Neural cell (in vitro differentiated cells): ENCODE data around the gene ANKRD40CL. TPM values are rescaled to one million over a fixed set of nuclear protein-coding genes. Genes with fewer than 3 reads are reported as not detected.

Experiments
- H2AFZ ChIP-seq: fragments of 200-600, 300-800 bp; sonication (generic), shearing (Covaris generic); 2 replicates; pipeline ENCODE4 v1.6.0; 2014; ENCODE audit warnings: low read depth, mild to moderate bottlenecking, antibody characterized with exemption, low read length, moderate library complexity
- H3F3A ChIP-seq: fragments of 200-600 bp; shearing (Covaris generic); 2 replicates; pipeline ENCODE4 v1.6.1; 2016; ENCODE audit warnings: mild to moderate bottlenecking, moderate library complexity, mixed read lengths, antibody characterized with exemption, low read length; ENCODE audit not compliant: insufficient read depth, poor library complexity, severe bottlenecking
- H3K27ac ChIP-seq: fragments of 200-600, 300-800 bp; sonication (generic), shearing (Covaris generic); 2 replicates; pipeline ENCODE4 v1.5.1; 2014; ENCODE audit warnings: mild to moderate bottlenecking, low read length, moderate library complexity
- H3K27me3 ChIP-seq: fragments of 300-800, 200-600 bp; sonication (generic), shearing (Covaris generic); 2 replicates; pipeline ENCODE4 v1.6.0; 2014; ENCODE audit warnings: mild to moderate bottlenecking, low read depth, low read length, moderate library complexity; ENCODE audit not compliant: insufficient read depth
- H3K36me3 ChIP-seq: fragments of 300-800, 200-600 bp; sonication (generic), shearing (Covaris generic); 2 replicates; pipeline ENCODE4 v1.5.1; 2014; ENCODE audit warnings: mild to moderate bottlenecking, antibody characterized with exemption, low read length, moderate library complexity; ENCODE audit not compliant: insufficient read depth
- H3K4me2 ChIP-seq: fragments of 300-800, 200-600 bp; sonication (generic), shearing (Covaris generic); 2 replicates; pipeline ENCODE4 v1.6.0; 2014; ENCODE audit warnings: mild to moderate bottlenecking, low read length
- H3K4me3 ChIP-seq: fragments of 300-800, 200-600 bp; sonication (generic), shearing (Covaris generic); 2 replicates; pipeline ENCODE4 v1.5.1; 2014; ENCODE audit warnings: mild to moderate bottlenecking, low read length, moderate library complexity
- H3K79me2 ChIP-seq: fragments of 200-600 bp; shearing (Covaris generic); replicated peaks from 2 replicates; pipeline ENCODE4 v1.6.0; 2014; ENCODE audit warnings: mild to moderate bottlenecking, low read length, moderate library complexity; ENCODE audit not compliant: insufficient read depth
- H3K9ac ChIP-seq: fragments of 300-800, 200-600 bp; sonication (generic), shearing (Covaris generic); 2 replicates; pipeline ENCODE4 v1.6.1; 2016; ENCODE audit warnings: mild to moderate bottlenecking, low read length, mixed read lengths
- H3K9me2 ChIP-seq: fragments of 200-600 bp; shearing (Covaris generic); 2 replicates; pipeline ENCODE4 v1.6.1; 2016; ENCODE audit warnings: mild to moderate bottlenecking, low read length, mixed read lengths; ENCODE audit not compliant: insufficient read depth
- H3K9me3 ChIP-seq: fragments of 200-600, 300-800 bp; sonication (generic), shearing (Covaris generic); 2 replicates; pipeline ENCODE4 v1.6.1; 2016; ENCODE audit warnings: mild to moderate bottlenecking, mixed run types, low read length, moderate library complexity, mixed read lengths
- H4K20me1 ChIP-seq: fragments of 200-600 bp; shearing (Covaris generic); 2 replicates; pipeline ENCODE4 v1.6.1; 2016; ENCODE audit warnings: mild to moderate bottlenecking, mixed run types; ENCODE audit not compliant: insufficient read depth
- EP300 ChIP-seq: fragments of 450-650 bp; conservative IDR thresholded peaks from 2 replicates; pipeline ENCODE4 v1.6.1; 2014; ENCODE audit warnings: antibody characterized with exemption, mild to moderate bottlenecking, moderate library complexity; ENCODE audit not compliant: poor library complexity, severe bottlenecking
- EZH2 ChIP-seq: fragments of 200-600, 300-800 bp; shearing (Covaris generic), sonication (generic); IDR thresholded peaks from 2 replicates; pipeline ENCODE4 v1.6.1; 2014; ENCODE audit warnings: antibody characterized with exemption, low read length, borderline replicate concordance, mild to moderate bottlenecking; ENCODE audit not compliant: insufficient read depth, poor library complexity, severe bottlenecking
- MXI1 ChIP-seq: fragments of 450-650 bp; conservative IDR thresholded peaks from 2 replicates; pipeline ENCODE4 v1.6.1; 2014; ENCODE audit warnings: antibody characterized with exemption, mild to moderate bottlenecking; ENCODE audit not compliant: poor library complexity, severe bottlenecking
- POLR2AphosphoS5 ChIP-seq: IDR thresholded peaks from 2 replicates; pipeline ENCODE4 v1.6.1; 2012
- RAD21 ChIP-seq: fragments of 450-650 bp; conservative IDR thresholded peaks from 2 replicates; pipeline ENCODE4 v1.6.1; 2014; ENCODE audit warnings: antibody characterized with exemption, mild to moderate bottlenecking, moderate library complexity
- REST ChIP-seq: IDR thresholded peaks from 2 replicates; pipeline ENCODE4 v1.6.1; 2012; ENCODE audit warnings: borderline replicate concordance
- SMC3 ChIP-seq: fragments of 450-650 bp; conservative IDR thresholded peaks from 2 replicates; pipeline ENCODE4 v1.6.1; 2014; ENCODE audit warnings: antibody characterized with exemption, mild to moderate bottlenecking, moderate library complexity; ENCODE audit not compliant: poor library complexity
- TAF1 ChIP-seq: IDR thresholded peaks from 2 replicates; pipeline ENCODE4 v1.6.1; 2012; ENCODE audit warnings: low read depth
- polyA plus RNA-seq: library from polyadenylated mRNA; depleted of rRNA; stranded (reverse); fragments of >200 nt; gene quantifications from 2 replicates; pipeline ENCODE4 v1.2.3, GENCODE V29; 2014
- TF ChIP-seq, protein P1 (sequence below): fragments of 450-650 bp; IDR thresholded peaks from 2 replicates; pipeline ENCODE4 v1.5.1; 2014; ENCODE audit warnings: antibody characterized with exemption, mild to moderate bottlenecking, moderate library complexity; ENCODE audit not compliant: poor library complexity, severe bottlenecking

ANKRD40CL gene
- polyA plus RNA-seq, 1 donor from 2014 or later = not detected

- no peaks in the 10 kb centered on the region for H3K27me3 ChIP-seq
- no peak overlapping the region for H2AFZ ChIP-seq
- no peak overlapping the region for H3K4me2 ChIP-seq
- no peaks in the 10 kb centered on the region for H3K9me3 ChIP-seq
- TF ChIP-seq SMC3 = no peak
- TF ChIP-seq TAF1 = no peak
- no peak for TF ChIP-seq RAD21
- no peak for TF ChIP-seq REST
- TF ChIP-seq, protein P1, sequence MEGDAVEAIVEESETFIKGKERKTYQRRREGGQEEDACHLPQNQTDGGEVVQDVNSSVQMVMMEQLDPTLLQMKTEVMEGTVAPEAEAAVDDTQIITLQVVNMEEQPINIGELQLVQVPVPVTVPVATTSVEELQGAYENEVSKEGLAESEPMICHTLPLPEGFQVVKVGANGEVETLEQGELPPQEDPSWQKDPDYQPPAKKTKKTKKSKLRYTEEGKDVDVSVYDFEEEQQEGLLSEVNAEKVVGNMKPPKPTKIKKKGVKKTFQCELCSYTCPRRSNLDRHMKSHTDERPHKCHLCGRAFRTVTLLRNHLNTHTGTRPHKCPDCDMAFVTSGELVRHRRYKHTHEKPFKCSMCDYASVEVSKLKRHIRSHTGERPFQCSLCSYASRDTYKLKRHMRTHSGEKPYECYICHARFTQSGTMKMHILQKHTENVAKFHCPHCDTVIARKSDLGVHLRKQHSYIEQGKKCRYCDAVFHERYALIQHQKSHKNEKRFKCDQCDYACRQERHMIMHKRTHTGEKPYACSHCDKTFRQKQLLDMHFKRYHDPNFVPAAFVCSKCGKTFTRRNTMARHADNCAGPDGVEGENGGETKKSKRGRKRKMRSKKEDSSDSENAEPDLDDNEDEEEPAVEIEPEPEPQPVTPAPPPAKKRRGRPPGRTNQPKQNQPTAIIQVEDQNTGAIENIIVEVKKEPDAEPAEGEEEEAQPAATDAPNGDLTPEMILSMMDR = no peak
- TF ChIP-seq EZH2 = no peak
- TF ChIP-seq MXI1 = no peak
- TF ChIP-seq EP300 = no peak
- TF ChIP-seq POLR2AphosphoS5 = no peak
- no peak overlapping the region for H3K4me3 ChIP-seq
- no peak overlapping the region for H3K9ac ChIP-seq
- H3K36me3 ChIP-seq = no peaks in the 10 kb centered on the region
- H3K27ac ChIP-seq = no peak overlapping the region
- no peaks in the 10 kb centered on the region for H3K79me2 ChIP-seq
- H3F3A ChIP-seq = no peaks in the 10 kb centered on the region
- no peaks in the 10 kb centered on the region for H3K9me2 ChIP-seq
- no peaks in the 10 kb centered on the region for H4K20me1 ChIP-seq
Measured at GRCh38 chr17:50792132-50792531, 24.8 kb upstream of the ANKRD40CL start.

DNA sequence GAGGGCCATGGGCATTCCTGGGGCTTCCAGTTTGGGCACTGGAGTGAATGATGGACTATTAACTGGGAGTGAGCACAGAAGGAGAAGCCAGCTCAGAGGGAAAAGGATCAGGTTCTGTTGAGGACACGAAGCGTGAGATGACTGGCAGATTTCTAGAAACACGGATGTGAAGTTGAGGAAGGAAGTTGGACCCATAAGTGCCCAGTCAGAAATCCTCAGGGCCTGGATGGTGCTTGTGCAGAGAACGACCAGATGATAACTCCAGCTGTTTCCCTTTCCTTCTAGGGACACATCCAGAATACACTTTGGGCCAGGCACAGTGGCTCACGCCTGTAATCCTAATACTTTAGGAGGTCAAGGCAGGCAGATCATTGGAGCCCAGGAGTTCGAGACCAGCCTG is 23.3 kb upstream of the ANKRD40CL start:
- no peaks in the 10 kb centered on the region for H3K9me3 ChIP-seq
- no peaks in the 10 kb centered on the region for H3K36me3 ChIP-seq
- no peak overlapping the region for H3K27ac ChIP-seq
- H3K27me3 ChIP-seq = no peaks in the 10 kb centered on the region
- no peak overlapping the region for H3K4me2 ChIP-seq
- no peak overlapping the region for H3K9ac ChIP-seq
- no peaks in the 10 kb centered on the region for H3K9me2 ChIP-seq
- no peak overlapping the region for H3K4me3 ChIP-seq
- no peak overlapping the region for H2AFZ ChIP-seq
- no peaks in the 10 kb centered on the region for H3F3A ChIP-seq
- H4K20me1 ChIP-seq = no peaks in the 10 kb centered on the region
- TF ChIP-seq REST (no peak), SMC3 (no peak), TAF1 (no peak), EZH2 (no peak), MXI1 (no peak), POLR2AphosphoS5 (no peak)
- TF ChIP-seq, protein P1 = no peak
- no peaks in the 10 kb centered on the region for H3K79me2 ChIP-seq
